HG03135 (cell line): ENCODE results near the gene NHSL2.
"Not testable (repeated sequence)": the region's sequence is repeated elsewhere in the genome, so short reads cannot be mapped to it uniquely, and the experiment has no call there.

Experiments
- ATAC-seq: cut with Tn5 transposase; IDR thresholded peaks from one replicate; pipeline ENCODE4 v1.9.1; 2021; ENCODE audit warnings: mild to moderate bottlenecking, moderate library complexity; ENCODE audit not compliant: unreplicated experiment

NHSL2 gene

DNA sequence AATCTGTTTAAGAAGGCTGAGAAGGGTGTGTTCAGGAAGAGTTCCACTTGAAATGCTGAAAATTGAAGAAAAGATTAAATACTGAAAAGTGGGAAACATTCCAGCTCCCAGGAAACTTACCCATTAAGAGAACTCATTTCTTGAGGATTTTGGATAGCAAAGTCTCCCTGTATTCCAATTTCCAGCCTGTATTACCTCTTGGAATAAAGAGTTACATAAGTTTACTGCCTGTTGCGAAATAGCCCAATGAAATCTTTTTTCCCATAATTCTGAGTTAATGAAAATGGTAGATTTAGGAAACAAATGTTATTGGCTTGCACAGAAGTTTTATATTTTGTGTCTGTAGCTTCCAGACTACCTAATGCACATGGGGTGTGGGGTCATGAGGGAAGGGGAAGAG, 12.0 kb downstream of the NHSL2 start:
- ATAC-seq = no peak

DNA sequence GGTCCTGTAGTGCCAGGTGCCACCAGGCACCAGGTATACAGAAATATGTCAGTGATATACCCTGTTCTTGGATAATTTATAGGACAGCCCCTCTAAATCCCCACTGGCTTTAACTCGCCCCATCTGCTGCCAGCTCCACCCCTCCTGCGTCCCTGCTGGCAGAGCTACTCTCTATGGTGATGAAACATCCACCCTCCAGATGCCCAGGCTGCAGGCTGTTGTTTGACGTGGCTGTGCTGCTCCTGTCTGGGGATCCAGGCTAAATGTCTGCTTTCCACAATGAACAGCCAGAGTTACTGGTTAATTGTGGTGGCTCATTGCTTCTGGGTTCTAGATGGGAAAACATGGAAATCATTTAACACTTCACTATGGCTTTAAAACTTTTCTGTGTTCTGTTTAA, 12.9 kb downstream of the NHSL2 start:
- no peak for ATAC-seq

- no peak for ATAC-seq
These were observed 16.4 kb downstream of the NHSL2 start for GRCh38 chrX:71927040-71927439.

GRCh38 chrX:71928856-71929255, 18.2 kb downstream of the NHSL2 start:
- ATAC-seq = no peak

DNA sequence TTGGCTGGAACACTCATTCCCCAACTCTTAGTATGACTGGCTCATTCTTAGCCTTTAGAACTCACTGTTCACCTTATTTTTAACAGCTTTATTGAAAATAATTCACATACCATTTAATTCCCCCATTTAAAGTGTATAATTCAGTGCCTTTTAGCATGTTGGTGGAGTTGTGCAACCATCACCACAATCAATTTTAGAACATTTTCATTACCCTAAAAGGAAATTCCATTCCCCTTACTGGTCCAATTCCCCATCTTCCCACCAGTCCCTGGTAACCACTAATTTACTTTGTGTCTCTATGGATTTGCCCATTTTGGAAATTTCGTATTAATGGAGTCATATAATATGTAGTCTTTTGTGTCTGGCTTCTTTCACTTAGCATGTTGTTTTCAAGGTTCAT, 19.7 kb downstream of the NHSL2 start:
- no peak for ATAC-seq

GRCh38 chrX:71935476-71935875, 24.8 kb downstream of the NHSL2 start:
- ATAC-seq = no peak

DNA sequence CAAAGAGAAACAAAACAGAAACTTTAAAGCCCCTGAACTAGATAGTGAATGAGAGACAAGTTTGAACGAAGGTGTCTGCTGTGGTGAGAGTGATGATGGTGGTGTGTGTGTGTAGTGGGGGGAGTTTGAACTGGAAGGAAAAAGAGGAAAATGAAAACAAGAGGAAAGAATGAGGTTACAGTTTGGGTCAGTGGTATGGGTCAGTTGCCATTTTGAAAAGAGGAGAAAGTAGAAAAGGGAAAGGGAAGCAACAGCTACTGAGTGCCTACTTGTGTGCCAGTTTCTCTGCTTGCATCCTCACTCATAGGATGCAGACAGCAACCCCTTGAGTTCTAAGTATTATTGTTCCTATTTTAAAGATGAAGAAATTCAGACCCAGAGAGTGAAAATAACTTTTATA, 26.0 kb downstream of the NHSL2 start:
- no peak for ATAC-seq

DNA sequence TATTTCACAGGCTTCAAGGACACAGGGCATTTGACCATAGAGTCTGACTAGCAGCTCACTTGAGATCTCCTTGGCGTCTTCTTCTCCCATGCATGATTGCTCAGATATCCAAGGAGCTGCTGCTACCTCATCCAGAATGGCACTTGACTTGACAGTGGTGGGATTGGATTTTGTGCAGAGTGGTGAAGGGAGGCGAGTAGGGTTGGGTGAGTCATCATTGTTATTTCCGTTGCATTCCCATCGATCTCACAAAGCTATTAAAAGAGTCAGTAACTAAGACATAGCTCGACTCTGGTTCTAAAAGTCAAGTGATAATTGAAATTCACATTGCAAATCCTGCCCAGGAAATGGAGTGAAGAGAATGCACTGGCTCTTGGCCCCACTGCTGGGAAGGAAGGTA, 27.7 kb downstream of the NHSL2 start:
- no peak for ATAC-seq

- ATAC-seq = no peak
These were observed 30.5 kb downstream of the NHSL2 start for GRCh38 chrX:71941145-71941544.

DNA sequence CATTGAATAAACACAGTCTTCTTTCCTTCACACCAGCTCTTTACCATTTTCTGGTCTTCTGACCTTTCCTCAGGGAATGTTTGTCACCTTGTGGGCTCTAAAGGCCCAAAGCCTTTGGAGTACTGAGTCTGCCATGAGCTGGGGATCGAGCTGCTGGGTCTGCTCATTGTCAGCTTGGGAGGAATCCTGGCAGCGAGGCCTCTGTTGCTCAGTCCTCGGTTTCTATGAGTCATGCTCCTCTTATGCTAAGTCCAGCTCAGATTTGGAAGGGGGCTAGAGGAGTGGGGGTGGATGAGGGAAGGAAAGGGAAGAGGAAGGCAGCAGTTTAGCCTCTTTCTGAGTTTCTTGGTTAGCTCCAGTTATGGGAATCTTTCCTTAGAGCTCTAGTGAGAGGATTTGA, 31.1 kb downstream of the NHSL2 start:
- no peak for ATAC-seq

GRCh38 chrX:71944369-71944768, 33.7 kb downstream of the NHSL2 start:
- ATAC-seq = no peak

GRCh38 chrX:71945237-71945805, 34.7 kb downstream of the NHSL2 start:
- no peak for ATAC-seq

DNA sequence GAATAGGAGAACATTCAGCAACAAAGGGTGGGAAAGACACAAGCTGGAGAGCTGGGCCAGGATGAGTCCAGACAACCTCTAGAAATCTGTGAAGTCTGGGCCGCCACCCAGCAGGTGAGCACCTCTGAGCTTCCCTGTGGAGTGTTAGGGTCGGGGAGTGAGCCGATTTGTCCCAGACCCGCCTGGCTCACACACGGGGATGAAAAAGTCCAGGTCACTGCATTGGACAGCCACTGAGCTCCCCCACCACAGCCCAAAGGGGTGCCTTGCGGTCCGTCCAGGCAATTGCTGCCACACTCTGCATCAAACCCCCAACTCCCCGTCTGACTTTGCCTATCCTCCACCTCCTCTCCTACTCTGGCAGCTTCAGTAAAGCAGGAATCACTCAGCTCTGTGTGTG, 38.7 kb downstream of the NHSL2 start:
- ATAC-seq = no peak

DNA sequence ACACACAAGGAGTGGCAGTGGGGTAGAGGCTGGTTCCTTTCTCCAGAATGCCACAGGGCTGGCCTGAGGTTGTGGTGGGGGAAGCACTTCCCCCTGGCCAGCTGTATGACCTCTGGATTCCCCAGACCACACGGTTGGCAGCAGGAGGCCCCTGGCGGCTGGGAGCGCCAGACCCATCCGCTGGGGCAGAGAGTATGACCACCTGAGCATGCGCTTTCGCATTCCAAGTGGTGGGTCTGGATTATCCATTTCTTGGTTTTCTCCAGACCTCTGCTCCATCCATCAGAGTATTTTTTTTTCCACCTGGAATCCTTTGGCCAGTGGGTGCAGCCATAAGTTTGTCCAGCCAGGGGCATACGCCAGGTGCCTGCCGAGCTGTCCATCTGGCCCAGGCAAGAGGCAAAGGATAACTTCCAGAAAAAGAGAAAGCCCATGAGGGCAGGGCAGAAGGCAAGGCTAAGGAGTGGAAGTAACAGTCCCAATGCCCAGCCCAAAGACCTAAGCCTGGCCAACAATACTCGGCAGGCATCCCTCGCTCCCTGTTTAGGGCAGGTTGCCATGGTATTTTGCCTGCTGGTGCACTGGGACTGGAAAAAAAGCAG, 39.3 kb downstream of the NHSL2 start:
- ATAC-seq = no peak

- ATAC-seq = no peak
These were observed 42.7 kb downstream of the NHSL2 start for GRCh38 chrX:71953391-71953790.

- ATAC-seq = no peak
These were observed 43.3 kb downstream of the NHSL2 start for GRCh38 chrX:71953946-71954345.

DNA sequence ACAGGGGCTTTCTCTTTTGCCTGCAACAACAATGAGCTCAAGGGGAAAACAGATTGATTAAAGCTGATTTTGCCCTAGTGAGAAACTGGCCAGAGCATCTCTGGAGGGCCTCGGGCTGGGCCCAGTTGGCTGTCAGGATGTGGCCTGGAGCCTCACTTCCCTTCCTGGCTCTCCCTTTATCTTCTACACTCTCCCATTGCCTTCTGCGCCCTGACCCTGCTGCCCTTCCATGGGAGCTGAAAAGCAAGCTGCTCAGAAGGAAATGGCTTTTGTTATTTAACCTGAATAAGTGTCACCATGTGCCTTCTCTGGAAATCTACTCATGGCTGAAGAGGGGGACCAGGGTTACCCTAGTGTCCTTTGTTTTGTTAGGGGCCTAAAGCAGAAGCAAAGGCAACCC, 43.8 kb downstream of the NHSL2 start:
- ATAC-seq = no peak

GRCh38 chrX:71955530-71956120, 45.0 kb downstream of the NHSL2 start:
- no peak for ATAC-seq

DNA sequence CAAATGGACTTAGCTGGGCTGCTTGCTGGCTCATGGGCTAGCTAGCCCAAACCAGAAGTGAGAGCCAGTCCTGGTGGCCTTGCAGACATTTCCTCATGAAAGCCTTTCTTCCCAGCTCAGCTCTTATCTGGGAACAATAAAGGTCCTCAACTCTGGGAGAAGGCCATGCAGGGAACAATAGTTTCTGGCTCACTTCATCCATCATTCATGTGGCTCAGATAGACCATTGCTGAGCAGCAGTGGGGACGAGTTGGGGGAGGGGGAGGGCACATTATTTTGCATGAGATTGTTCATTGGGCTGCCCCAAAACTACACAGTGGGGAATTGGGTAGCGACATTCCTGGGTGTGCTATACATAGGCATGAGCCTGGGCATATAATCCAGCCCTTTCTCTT, 47.6 kb downstream of the NHSL2 start:
- no peak for ATAC-seq

GRCh38 chrX:71964184-71964583, 53.5 kb downstream of the NHSL2 start:
- not testable (repeated sequence) for ATAC-seq

DNA sequence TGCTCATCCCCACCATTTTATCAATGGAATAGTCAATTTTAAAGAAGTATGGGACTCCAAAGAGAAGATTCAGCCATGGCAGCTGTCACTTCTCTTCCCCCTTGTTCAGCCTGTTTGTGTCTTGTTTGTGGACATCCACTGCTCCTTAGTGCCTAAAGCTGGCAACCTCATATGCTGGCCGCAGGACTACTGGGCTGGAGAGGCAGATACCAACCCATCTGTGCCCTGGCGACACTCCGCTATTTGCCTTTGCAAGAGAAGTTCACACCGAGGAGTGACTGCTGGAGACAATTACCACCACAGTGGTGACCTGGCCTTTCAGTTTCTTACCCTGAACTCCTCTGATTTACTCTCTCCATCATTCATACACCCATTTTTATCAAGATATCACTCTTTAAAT, 64.3 kb downstream of the NHSL2 start:
- ATAC-seq = no peak

DNA sequence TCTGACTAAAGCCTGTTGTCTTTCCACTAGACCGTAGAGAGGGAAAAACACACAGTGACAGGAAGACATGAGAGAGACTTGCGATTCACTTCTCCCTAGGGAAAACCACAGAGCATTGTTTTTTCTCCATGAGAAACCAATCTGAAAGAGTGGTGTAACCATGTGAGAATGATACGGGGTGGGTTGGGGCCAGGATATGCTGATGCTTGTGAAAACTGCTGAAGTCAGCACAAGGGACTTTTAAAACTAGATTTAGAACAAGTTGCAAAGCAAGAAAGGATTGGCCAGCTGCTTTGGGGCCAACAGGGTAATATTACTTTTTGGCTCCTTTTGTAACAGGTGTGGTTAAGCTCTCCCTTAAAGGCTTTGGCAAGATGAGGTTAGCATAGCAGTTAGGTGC, 66.1 kb downstream of the NHSL2 start:
- no peak for ATAC-seq

GRCh38 chrX:71978164-71978563, 67.5 kb downstream of the NHSL2 start:
- no peak for ATAC-seq
